ENCODE measurements around the gene TREH. TPM values are rescaled to one million over a fixed set of nuclear protein-coding genes. Genes with fewer than 3 reads are reported as not detected.

TREH gene
- polyA plus RNA-seq, 3 donors from 2014 or later, result not detected

- Mint-ChIP-seq H3K4me1 (no peaks in the 10 kb centered on the region), H3K36me3 (no peaks in the 10 kb centered on the region), H3K4me3 (no peak overlapping the region), H3K27ac (no peak overlapping the region), H3K27me3 (ENCODE audit: low read depth in 3 of 3) (peaks cover 0 to under 1% (median 0%) of the 10 kb centered on the region in 3 donors), H3K9me3 (no peaks in the 10 kb centered on the region)
- DNase-seq, result no peak
Observed at GRCh38 chr11:118643142-118643994, 36.1 kb downstream of the TREH start.

- no peak for DNase-seq
- no peaks in the 10 kb centered on the region for H3K27me3 Mint-ChIP-seq (ENCODE audit: low read depth in 3 of 3)
- H3K36me3 Mint-ChIP-seq, result no peaks in the 10 kb centered on the region
Observed at GRCh38 chr11:118641397-118642019, 37.9 kb downstream of the TREH start.

DNA sequence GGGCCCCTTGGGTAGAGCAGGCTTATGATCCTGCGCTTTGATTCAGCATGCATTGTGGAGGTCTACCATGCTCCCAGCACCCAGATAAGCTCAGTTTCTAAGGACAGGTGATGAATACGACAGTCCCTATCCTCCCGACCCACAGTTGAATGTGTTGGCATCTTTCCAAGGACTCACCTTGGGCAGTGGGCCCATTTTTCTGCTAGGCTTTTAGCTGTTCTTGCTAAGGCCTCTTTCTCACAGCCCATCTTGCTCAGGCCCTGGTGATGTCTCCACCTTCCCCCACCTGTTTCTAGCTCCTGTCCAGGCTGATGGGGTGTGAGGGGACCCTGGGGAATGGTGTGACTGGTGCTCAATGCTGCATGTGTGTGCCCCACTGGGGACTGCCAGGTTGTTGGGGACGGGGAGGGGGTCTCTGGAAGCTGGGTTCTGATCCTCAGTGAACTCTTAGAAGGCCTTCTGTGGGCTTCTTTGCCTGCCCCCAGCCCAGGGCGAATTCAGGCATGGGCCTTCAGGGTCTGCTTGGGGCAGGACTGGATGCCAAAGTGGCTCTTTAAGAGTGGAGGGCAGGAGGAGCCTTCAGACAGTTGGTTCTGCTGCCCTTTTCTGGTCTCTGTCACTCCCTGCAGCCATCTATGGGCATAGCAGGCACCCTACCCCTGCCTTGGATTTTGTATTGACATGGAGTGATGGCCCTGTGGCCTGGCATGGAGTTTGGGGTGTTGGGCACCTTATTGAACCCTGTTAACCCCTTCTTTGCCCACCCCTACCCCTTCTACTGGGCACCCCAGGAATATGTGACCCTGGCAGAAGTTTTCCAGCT lies 38.9 kb downstream of the TREH start:
- H3K36me3 Mint-ChIP-seq, result no peaks in the 10 kb centered on the region
- no peaks in the 10 kb centered on the region for H3K9me3 Mint-ChIP-seq
- no peaks in the 10 kb centered on the region for H3K4me1 Mint-ChIP-seq
- no peak for DNase-seq
- H3K27me3 Mint-ChIP-seq (ENCODE audit: low read depth in 3 of 3), result peaks cover 0 to 2% (median 0%) of the 10 kb centered on the region in 3 donors
- no peak overlapping the region for H3K4me3 Mint-ChIP-seq
- no peak overlapping the region for H3K27ac Mint-ChIP-seq

More at GRCh38 chr11:118641397-118642019, 37.9 kb downstream of the TREH start:
- Mint-ChIP-seq H3K27ac (no peak overlapping the region), H3K4me3 (no peak overlapping the region), H3K4me1 (no peaks in the 10 kb centered on the region), H3K9me3 (no peaks in the 10 kb centered on the region)

GRCh38 chr11:118639899-118640298 lies 39.6 kb downstream of the TREH start:
- no peak for DNase-seq
- no peaks in the 10 kb centered on the region for H3K36me3 Mint-ChIP-seq
- no peaks in the 10 kb centered on the region for H3K4me1 Mint-ChIP-seq
- H3K27me3 Mint-ChIP-seq (ENCODE audit: low read depth in 3 of 3), result peaks cover 0 to 2% (median 0%) of the 10 kb centered on the region in 3 donors
- H3K4me3 Mint-ChIP-seq, result no peak overlapping the region
- no peak overlapping the region for H3K27ac Mint-ChIP-seq
- H3K9me3 Mint-ChIP-seq, result no peaks in the 10 kb centered on the region

- H3K36me3 Mint-ChIP-seq, result no peaks in the 10 kb centered on the region
- H3K27me3 Mint-ChIP-seq (ENCODE audit: low read depth in 3 of 3), result peaks cover 0 to 2% (median 0%) of the 10 kb centered on the region in 3 donors
- H3K9me3 Mint-ChIP-seq, result no peaks in the 10 kb centered on the region
- no peak overlapping the region for H3K27ac Mint-ChIP-seq
- no peak overlapping the region for H3K4me3 Mint-ChIP-seq
- DNase-seq, result no peak
- no peaks in the 10 kb centered on the region for H3K4me1 Mint-ChIP-seq
Observed at GRCh38 chr11:118638726-118639125, 40.7 kb downstream of the TREH start.

- H3K9me3 Mint-ChIP-seq, result no peaks in the 10 kb centered on the region
- no peaks in the 10 kb centered on the region for H3K36me3 Mint-ChIP-seq
- H3K27ac Mint-ChIP-seq, result no peak overlapping the region
Observed at GRCh38 chr11:118636569-118637290, 42.7 kb downstream of the TREH start.

DNA sequence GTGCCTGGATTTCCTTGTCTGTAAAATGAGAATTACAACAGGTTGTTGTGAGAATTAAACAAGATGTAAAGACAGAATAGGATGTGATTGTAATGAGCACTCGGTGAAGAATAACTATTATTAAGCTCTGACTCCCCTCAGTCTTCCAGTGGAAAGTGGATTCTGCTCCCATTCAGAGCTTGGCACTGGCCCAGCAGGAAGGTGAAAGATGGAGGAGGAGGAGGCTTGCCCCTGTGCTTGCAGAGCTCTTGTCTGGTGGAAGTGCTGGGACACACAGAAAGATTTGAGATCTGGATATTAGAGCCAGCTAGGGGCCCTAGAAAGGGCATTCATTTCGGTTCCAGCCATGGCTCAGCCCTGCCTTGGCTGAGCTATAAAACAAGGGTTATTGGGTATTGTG lies 43.8 kb downstream of the TREH start:
- H3K27me3 Mint-ChIP-seq (ENCODE audit: low read depth in 3 of 3), result peaks cover 0 to 2% (median 0%) of the 10 kb centered on the region in 3 donors
- H3K27ac Mint-ChIP-seq, result no peak overlapping the region
- DNase-seq, result no peak
- no peak overlapping the region for H3K4me3 Mint-ChIP-seq
- H3K36me3 Mint-ChIP-seq, result no peaks in the 10 kb centered on the region
- no peaks in the 10 kb centered on the region for H3K9me3 Mint-ChIP-seq
- H3K4me1 Mint-ChIP-seq, result no peaks in the 10 kb centered on the region

More at GRCh38 chr11:118636569-118637290, 42.7 kb downstream of the TREH start:
- Mint-ChIP-seq H3K4me3 (no peak overlapping the region), H3K4me1 (no peaks in the 10 kb centered on the region), H3K27me3 (ENCODE audit: low read depth in 3 of 3) (peaks cover 0 to 2% (median 0%) of the 10 kb centered on the region in 3 donors)
- no peak for DNase-seq

DNA sequence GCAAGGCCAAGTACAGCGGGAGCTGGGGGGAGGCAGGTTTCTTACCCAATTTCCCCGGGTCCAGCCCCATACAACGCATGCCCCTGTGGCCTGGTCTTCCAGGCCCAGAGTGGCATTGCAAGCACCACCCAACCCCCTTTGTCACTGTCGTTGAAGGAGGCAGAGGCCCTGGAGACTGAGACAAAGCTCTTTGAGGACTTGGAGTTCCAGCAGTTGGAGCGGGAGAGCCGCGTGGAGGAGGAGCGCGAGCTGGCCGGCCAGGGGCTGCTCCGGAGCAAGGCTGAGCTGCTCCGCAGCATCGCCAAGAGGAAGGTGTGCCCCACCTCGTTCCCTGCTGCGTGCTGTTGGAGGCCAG lies 44.2 kb downstream of the TREH start:
- H3K36me3 Mint-ChIP-seq, result no peaks in the 10 kb centered on the region
- no peaks in the 10 kb centered on the region for H3K4me1 Mint-ChIP-seq
- DNase-seq, result no peak
- no peaks in the 10 kb centered on the region for H3K9me3 Mint-ChIP-seq
- no peak overlapping the region for H3K27ac Mint-ChIP-seq
- H3K4me3 Mint-ChIP-seq, result no peak overlapping the region
- peaks cover 0 to 2% (median under 1%) of the 10 kb centered on the region in 3 donors for H3K27me3 Mint-ChIP-seq (ENCODE audit: low read depth in 3 of 3)

GRCh38 chr11:118634431-118635236 lies 44.8 kb downstream of the TREH start:
- Mint-ChIP-seq H3K27me3 (ENCODE audit: low read depth in 3 of 3) (peaks cover 0 to 2% (median 2%) of the 10 kb centered on the region in 3 donors), H3K9me3 (no peaks in the 10 kb centered on the region), H3K4me3 (no peak overlapping the region), H3K27ac (no peak overlapping the region), H3K4me1 (no peaks in the 10 kb centered on the region), H3K36me3 (no peaks in the 10 kb centered on the region)
- no peak for DNase-seq

DNA sequence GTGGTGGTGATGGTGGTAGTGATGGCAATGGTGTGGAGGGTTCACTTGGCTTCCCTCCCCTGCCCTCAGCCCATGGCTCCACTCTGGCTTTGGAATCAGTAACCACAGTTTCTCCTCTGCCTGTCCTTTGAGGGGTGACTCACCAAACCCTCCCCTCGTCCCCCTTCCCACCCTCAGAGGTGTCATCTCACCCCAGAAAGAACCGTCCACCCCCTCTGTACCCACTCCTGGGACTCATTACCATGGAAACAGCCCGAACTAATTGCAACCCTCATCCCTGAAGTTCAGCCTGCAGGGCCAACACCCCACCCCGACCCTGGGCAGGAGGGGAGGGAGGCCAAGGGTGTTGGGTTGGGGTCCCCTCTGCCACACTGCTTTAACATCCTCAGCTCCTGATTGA lies 45.5 kb downstream of the TREH start:
- H3K4me1 Mint-ChIP-seq, result no peaks in the 10 kb centered on the region
- H3K9me3 Mint-ChIP-seq, result no peaks in the 10 kb centered on the region
- DNase-seq, result no peak
- no peak overlapping the region for H3K27ac Mint-ChIP-seq
- no peaks in the 10 kb centered on the region for H3K36me3 Mint-ChIP-seq
- H3K4me3 Mint-ChIP-seq, result no peak overlapping the region
- peaks cover 0 to 2% (median 2%) of the 10 kb centered on the region in 3 donors for H3K27me3 Mint-ChIP-seq (ENCODE audit: low read depth in 3 of 3)

DNA sequence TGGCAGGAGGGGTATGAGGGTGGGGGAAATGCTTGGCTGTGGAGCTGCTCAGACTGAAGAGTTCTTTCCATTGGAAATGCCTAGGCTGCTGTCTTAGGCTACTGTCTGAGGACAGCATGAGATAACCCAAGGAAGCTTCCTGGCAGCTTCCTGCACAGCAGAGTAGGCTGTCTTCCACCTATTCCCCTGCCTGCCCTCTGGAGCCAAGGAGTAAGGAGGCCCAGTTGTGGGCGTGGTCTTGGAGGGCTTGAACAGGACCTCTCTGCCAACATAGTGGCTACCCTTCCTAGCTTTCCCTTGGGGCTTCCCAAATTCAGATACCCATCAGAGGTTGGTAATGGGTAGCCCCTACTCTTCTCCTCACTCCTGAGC lies 46.1 kb downstream of the TREH start:
- H3K36me3 Mint-ChIP-seq, result no peaks in the 10 kb centered on the region
- H3K27ac Mint-ChIP-seq, result no peak overlapping the region
- no peaks in the 10 kb centered on the region for H3K9me3 Mint-ChIP-seq
- H3K27me3 Mint-ChIP-seq (ENCODE audit: low read depth in 3 of 3), result peaks cover 0 to 2% (median 2%) of the 10 kb centered on the region in 3 donors
- no peaks in the 10 kb centered on the region for H3K4me1 Mint-ChIP-seq
- H3K4me3 Mint-ChIP-seq, result no peak overlapping the region
- no peak for DNase-seq

GRCh38 chr11:118632577-118633318 lies 46.7 kb downstream of the TREH start:
- Mint-ChIP-seq H3K27ac (no peak overlapping the region), H3K4me3 (no peak overlapping the region)

More at GRCh38 chr11:118632577-118633318, 46.7 kb downstream of the TREH start:
- DNase-seq, result no peak
- peaks cover 0 to 2% (median 2%) of the 10 kb centered on the region in 3 donors for H3K27me3 Mint-ChIP-seq (ENCODE audit: low read depth in 3 of 3)
- no peaks in the 10 kb centered on the region for H3K9me3 Mint-ChIP-seq
- no peaks in the 10 kb centered on the region for H3K36me3 Mint-ChIP-seq
- no peaks in the 10 kb centered on the region for H3K4me1 Mint-ChIP-seq
